NB4 (cell line): ENCODE data around the gene ALDOA.
A peak's percentile ranks its signal among the peaks of the same experiment; 100 is the strongest.
"Not testable (repeated sequence)": the region's sequence is repeated elsewhere in the genome, so short reads cannot be mapped to it uniquely, and the experiment has no call there.

Experiments
- DNase-seq: peaks from one replicate; pipeline ENCODE4 v3.0.0; 2010; ENCODE audit warnings: low read depth
- H3K4me3 ChIP-seq: one replicate; pipeline ENCODE4 v1.5.1; 2011; ENCODE audit warnings: mild to moderate bottlenecking, low read depth, low read length, moderate library complexity
- MYC ChIP-seq: IDR thresholded peaks from 2 replicates; pipeline ENCODE4 v1.6.1; 2011; ENCODE audit warnings: low read depth, low read length
- POLR2A ChIP-seq: IDR thresholded peaks from 2 replicates; pipeline ENCODE4 v1.6.1; 2011; ENCODE audit warnings: mild to moderate bottlenecking; ENCODE audit not compliant: insufficient read length; ENCODE audit errors: extremely low read depth
- TF ChIP-seq, protein P1 (sequence below): IDR thresholded peaks from one replicate; pipeline ENCODE4 v1.5.1; 2012; ENCODE audit warnings: low read depth, low read length
- TF ChIP-seq, protein P2 (sequence below): IDR thresholded peaks from 2 replicates; pipeline ENCODE4 v1.6.1; 2011; ENCODE audit warnings: low read depth, low read length

ALDOA gene

DNA sequence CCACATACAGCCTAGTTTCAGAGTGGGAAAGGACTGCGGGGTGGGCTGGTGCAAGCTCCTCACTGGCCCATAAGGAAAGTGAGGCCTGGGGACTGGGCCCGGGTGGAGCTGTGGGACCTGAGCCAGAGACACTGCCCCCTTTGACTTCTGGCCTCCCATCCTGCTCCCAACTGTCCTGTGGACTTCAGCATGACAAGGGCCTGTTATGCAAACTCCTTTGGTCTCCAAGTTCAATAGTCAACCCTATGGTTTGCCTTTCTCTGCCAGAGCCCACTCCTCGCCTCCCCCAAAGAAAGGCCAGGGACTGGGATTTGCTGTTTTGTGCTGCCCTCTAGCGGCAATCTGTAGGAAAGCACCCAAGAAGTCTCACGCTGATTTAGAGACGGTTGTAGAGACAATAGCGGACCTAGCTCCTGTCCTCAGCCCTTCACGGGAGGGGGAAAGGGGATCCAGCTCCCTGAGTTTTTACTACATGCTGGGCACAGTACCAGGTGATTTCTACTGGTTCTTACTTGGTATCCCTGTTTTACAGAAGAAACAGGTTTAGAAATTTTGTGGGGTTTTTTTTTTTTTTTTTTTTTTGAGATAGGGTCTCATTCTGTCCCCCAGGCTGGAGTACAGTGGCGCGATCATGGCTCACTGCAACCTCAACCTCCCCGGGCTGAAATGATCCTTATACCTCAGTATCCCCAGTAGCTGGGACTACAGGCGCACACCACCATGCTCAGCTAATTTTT, 33.3 kb upstream of the ALDOA start:
- TF ChIP-seq, protein P1, sequence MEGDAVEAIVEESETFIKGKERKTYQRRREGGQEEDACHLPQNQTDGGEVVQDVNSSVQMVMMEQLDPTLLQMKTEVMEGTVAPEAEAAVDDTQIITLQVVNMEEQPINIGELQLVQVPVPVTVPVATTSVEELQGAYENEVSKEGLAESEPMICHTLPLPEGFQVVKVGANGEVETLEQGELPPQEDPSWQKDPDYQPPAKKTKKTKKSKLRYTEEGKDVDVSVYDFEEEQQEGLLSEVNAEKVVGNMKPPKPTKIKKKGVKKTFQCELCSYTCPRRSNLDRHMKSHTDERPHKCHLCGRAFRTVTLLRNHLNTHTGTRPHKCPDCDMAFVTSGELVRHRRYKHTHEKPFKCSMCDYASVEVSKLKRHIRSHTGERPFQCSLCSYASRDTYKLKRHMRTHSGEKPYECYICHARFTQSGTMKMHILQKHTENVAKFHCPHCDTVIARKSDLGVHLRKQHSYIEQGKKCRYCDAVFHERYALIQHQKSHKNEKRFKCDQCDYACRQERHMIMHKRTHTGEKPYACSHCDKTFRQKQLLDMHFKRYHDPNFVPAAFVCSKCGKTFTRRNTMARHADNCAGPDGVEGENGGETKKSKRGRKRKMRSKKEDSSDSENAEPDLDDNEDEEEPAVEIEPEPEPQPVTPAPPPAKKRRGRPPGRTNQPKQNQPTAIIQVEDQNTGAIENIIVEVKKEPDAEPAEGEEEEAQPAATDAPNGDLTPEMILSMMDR, result peak; percentile 74
- TF ChIP-seq POLR2A (no peak), MYC (no peak)
- TF ChIP-seq, protein P2, sequence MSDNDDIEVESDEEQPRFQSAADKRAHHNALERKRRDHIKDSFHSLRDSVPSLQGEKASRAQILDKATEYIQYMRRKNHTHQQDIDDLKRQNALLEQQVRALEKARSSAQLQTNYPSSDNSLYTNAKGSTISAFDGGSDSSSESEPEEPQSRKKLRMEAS, result no peak
- H3K4me3 ChIP-seq, result no peak overlapping the region
- DNase-seq, result peak; percentile 87

DNA sequence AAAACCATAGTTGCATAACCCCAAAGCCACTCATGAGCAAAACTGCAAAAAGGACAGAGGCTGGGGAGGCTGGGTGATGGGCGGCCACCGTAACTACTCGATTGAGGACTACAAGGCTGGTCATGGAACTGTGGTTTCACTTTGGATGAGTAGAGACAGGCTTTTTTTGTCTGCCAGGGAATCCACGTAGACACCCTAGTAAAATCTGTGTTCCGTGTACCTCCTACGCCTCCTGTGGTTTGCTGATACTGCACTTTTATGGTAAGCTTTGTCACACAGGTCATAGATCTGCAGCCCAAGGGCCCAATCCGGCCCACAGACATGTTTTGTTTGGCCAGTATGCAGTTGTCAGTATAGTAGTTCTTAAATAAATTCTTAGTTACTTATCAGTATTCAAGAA, 32.3 kb upstream of the ALDOA start:
- DNase-seq, result peak; percentile 20
- TF ChIP-seq MYC (no peak), POLR2A (no peak)
- TF ChIP-seq, protein P2, result no peak
- TF ChIP-seq, protein P1, result no peak
- H3K4me3 ChIP-seq, result no peak overlapping the region

DNA sequence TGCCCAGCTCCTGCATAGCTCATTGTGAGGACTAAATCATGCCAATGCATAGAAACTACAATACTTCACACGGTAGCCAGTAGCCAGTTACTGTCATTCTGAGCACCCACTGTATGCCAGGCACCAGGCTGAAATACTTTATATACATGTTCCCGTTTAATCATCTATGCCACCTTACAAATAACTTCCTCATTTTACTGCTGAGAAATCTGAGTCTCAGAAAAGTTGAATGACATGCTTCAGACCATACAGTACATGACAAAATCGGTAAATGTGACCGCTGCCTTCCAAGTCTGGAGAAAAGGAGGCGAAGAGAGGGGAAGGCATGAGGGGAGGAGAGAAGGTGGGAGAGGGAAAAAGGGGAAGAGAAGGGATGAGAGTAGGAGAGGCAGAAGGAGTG, 25.3 kb upstream of the ALDOA start:
- DNase-seq, result peak; percentile 26
- TF ChIP-seq MYC, result no peak
- TF ChIP-seq, protein P1, result no peak
- no peak for TF ChIP-seq POLR2A
- TF ChIP-seq, protein P2, result no peak
- no peak overlapping the region for H3K4me3 ChIP-seq

DNA sequence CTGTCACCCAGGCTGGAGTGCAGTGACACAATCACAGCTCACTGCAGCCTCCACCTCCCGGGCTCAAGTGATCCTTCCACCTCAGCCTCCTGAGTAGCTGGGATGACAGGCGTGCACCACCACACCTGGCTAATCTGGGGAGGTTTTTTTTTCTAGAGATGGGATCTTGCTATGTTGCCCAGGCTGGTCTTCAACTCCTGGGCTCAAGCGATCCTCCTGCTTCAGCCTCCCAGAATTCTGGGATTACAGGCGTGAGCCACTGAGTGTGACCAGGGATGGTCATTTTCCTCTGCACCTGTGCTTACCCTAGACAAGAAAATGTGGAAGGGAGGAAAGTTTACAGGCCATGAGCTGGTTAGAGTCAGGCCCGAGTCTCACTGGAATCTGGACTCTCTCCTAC, 24.9 kb upstream of the ALDOA start:
- H3K4me3 ChIP-seq, DNase-seq: not testable (repeated sequence)

DNA sequence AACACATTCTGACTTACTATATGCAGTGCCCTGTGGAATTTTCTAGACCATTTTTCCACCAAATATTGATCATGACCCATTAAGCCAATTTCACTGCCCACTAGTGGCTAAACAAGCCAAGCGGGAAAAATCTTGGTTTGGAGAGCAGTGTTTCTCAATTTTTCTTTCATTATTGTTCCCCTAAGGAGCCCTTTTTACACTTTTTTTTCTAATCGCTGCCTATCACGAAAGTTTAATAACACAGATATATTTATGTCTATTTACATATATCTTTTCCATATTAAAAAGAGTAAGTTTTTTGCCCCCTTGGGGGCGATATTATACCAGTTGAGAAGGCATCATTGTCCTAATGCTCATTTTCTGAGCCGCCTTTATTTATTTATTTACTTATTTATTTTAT, 23.7 kb upstream of the ALDOA start:
- no peak for TF ChIP-seq POLR2A
- TF ChIP-seq, protein P1, result peak; percentile 8

DNA sequence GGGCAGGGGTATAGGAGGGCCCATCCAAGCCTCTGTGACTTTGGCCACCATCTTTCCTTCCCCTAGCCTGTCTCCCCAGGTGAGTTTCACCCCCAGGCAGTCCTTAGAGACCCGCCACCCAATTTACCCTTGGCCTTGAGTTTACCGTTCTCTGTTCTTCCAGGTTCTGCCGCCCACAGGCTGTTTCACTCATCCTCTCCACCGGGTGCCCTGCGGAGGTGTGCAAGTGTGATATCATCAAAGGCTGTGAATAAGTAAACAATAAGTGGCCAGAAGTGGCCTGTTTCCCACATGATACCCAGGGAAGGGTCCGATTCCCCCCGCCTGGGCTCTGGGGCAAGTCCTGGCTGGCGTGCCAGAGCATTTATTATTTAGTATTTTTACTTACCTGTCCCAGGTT, 19.4 kb upstream of the ALDOA start:
- H3K4me3 ChIP-seq, result no peak overlapping the region
- no peak for DNase-seq
- TF ChIP-seq MYC (no peak), POLR2A (no peak)
- TF ChIP-seq, protein P2, result no peak
- TF ChIP-seq, protein P1, result no peak

More for the DNA sequence above, 23.7 kb upstream of the ALDOA start:
- H3K4me3 ChIP-seq, result no peak overlapping the region
- DNase-seq, result peak; percentile 45
